A673 (cell line): ENCODE results near the gene EIF5. TPM values are rescaled to one million over a fixed set of nuclear protein-coding genes. Genes with fewer than 3 reads are reported as not detected.

Source experiments
- BruUV-seq: library from RNA; stranded (reverse); fragments of 400-500 nt; replicated peaks from 2 replicates; lab custom pipeline; 2021; lab: Mats Ljungman, UMichigan
- CTCF ChIA-PET: fragments of 300-600 bp; sonication (Branson Sonifier 250); formaldehyde crosslinking; loops from one replicate; lab custom pipeline; 2022; ENCODE audit warnings: antibody characterized with exemption; lab: Charles Lee
- POLR2A ChIA-PET: fragments of 300-600 bp; sonication (Branson Sonifier 250); formaldehyde crosslinking; loops from one replicate; lab custom pipeline; 2022; ENCODE audit warnings: antibody characterized with exemption; ENCODE audit not compliant: low non-redundant PET; lab: Charles Lee
- DNase-seq: peaks from one replicate; pipeline ENCODE4 v3.0.0-alpha.2; 2015; ENCODE audit warnings: low spot score
- H3K27ac ChIP-seq: fragments of 200-600 bp; sonication (generic); 2 replicates; pipeline ENCODE4 v1.5.1; 2016; ENCODE audit warnings: mixed run types, low read depth, mild to moderate bottlenecking, mixed read lengths, antibody characterized with exemption, low read length; ENCODE audit not compliant: poor library complexity, severe bottlenecking
- H3K27me3 ChIP-seq: fragments of 200-600 bp; sonication (generic); replicated peaks from 2 replicates; pipeline ENCODE4 v1.6.1; 2017; ENCODE audit warnings: mixed run types, low read depth, mild to moderate bottlenecking, mixed read lengths, antibody characterized with exemption, low read length; ENCODE audit not compliant: insufficient read depth, poor library complexity
- H3K36me3 ChIP-seq: fragments of 200-600 bp; sonication (generic); 2 replicates; pipeline ENCODE4 v1.6.1; 2016; ENCODE audit warnings: mixed run types, mild to moderate bottlenecking, mixed read lengths, antibody characterized with exemption, low read length; ENCODE audit not compliant: insufficient read depth, poor library complexity, severe bottlenecking
- H3K4me1 ChIP-seq: fragments of 200-600 bp; sonication (generic); 2 replicates; pipeline ENCODE4 v1.6.1; 2017; ENCODE audit warnings: mixed run types, mild to moderate bottlenecking, mixed read lengths, antibody characterized with exemption, low read length; ENCODE audit not compliant: insufficient read depth, poor library complexity, severe bottlenecking
- H3K4me3 ChIP-seq: fragments of 200-600 bp; sonication (generic); 2 replicates; pipeline ENCODE4 v1.5.1; 2016; ENCODE audit warnings: low read depth, mixed run types, mild to moderate bottlenecking, mixed read lengths, low read length; ENCODE audit not compliant: poor library complexity, severe bottlenecking
- H3K9me3 ChIP-seq: fragments of 200-600 bp; sonication (generic); 2 replicates; pipeline ENCODE4 v1.6.1; 2016; ENCODE audit warnings: mixed run types, low read depth, mild to moderate bottlenecking, mixed read lengths, antibody characterized with exemption, low read length; ENCODE audit not compliant: poor library complexity, severe bottlenecking
- CTCF ChIP-seq: fragments of 300-800, 200-600 bp; sonication (generic); conservative IDR thresholded peaks from 2 replicates; pipeline ENCODE4 v1.5.1; 2017; ENCODE audit warnings: low read depth, mild to moderate bottlenecking, antibody characterized with exemption, low read length, moderate library complexity, mixed read lengths
- EZH2 ChIP-seq: fragments of 200-600 bp; sonication (generic); IDR thresholded peaks from 2 replicates; pipeline ENCODE4 v1.6.1; 2017; ENCODE audit warnings: borderline replicate concordance, low read depth, mild to moderate bottlenecking, mixed read lengths, antibody characterized with exemption, low read length; ENCODE audit not compliant: poor library complexity, severe bottlenecking
- intact Hi-C: fragments of 100-400 bp; cut with micrococcal nuclease; formaldehyde crosslinking; loops from one replicate; pipeline ENCODE4 v1.10.0; 2022; ENCODE audit not compliant: unreplicated experiment
- total RNA-seq: library from RNA; stranded (reverse); gene quantifications from 2 replicates; pipeline ENCODE4 v1.2.3, GENCODE V29; 2021

EIF5 gene
- total RNA-seq, 1 experiment from 2014 or later = 446 TPM

GRCh38 chr14:103340480-103341212 is 6.6 kb downstream of the EIF5 start:
- H3K27ac ChIP-seq = no peak overlapping the region
- peaks cover 6% of the 10 kb centered on the region for H3K4me1 ChIP-seq
- H3K4me3 ChIP-seq = no peak overlapping the region
- no peaks in the 10 kb centered on the region for H3K9me3 ChIP-seq
- H3K36me3 ChIP-seq = peaks cover 95% of the 10 kb centered on the region
- intact Hi-C loops = no loop called here
- no peaks in the 10 kb centered on the region for H3K27me3 ChIP-seq
- no peak for TF ChIP-seq EZH2
- no peak for TF ChIP-seq CTCF
- POLR2A ChIA-PET = no interaction called here
- CTCF ChIA-PET = no interaction called here
- BruUV-seq = no TSS peak
- DNase-seq = no peak

- H3K27ac ChIP-seq = no peak overlapping the region
- ChIA-PET CTCF (no interaction called here), POLR2A (no interaction called here)
- peaks cover 3% of the 10 kb centered on the region for H3K4me1 ChIP-seq
- TF ChIP-seq EZH2 (no peak), CTCF (no peak)
- peaks cover 86% of the 10 kb centered on the region for H3K36me3 ChIP-seq
- intact Hi-C loops = no loop called here
- BruUV-seq = no TSS peak
- H3K9me3 ChIP-seq = no peaks in the 10 kb centered on the region
- no peak overlapping the region for H3K4me3 ChIP-seq
- no peak for DNase-seq
- H3K27me3 ChIP-seq = no peaks in the 10 kb centered on the region
Observed at GRCh38 chr14:103341250-103342129, 7.5 kb downstream of the EIF5 start.

- Histone ChIP-seq H3K27ac (no peak overlapping the region), H3K27me3 (no peaks in the 10 kb centered on the region), H3K36me3 (peaks cover 68% of the 10 kb centered on the region), H3K9me3 (no peaks in the 10 kb centered on the region), H3K4me3 (no peak overlapping the region), H3K4me1 (peaks cover 3% of the 10 kb centered on the region)
- no peak for TF ChIP-seq EZH2
- no peak for TF ChIP-seq CTCF
- POLR2A ChIA-PET = interaction anchor here (0.7 to 0.8 kb wide), 3 partner anchors 8 to 584 kb away, joined by 3 read pairs; partner anchors contain the start of gene EIF5
- no TSS peak for BruUV-seq
- CTCF ChIA-PET = no interaction called here
- intact Hi-C loops = no loop called here
- DNase-seq = no peak
Observed at GRCh38 chr14:103343164-103343879, 9.3 kb downstream of the EIF5 start.
